ENCODE results near the gene CTSF.

The CTSF gene

DNA sequence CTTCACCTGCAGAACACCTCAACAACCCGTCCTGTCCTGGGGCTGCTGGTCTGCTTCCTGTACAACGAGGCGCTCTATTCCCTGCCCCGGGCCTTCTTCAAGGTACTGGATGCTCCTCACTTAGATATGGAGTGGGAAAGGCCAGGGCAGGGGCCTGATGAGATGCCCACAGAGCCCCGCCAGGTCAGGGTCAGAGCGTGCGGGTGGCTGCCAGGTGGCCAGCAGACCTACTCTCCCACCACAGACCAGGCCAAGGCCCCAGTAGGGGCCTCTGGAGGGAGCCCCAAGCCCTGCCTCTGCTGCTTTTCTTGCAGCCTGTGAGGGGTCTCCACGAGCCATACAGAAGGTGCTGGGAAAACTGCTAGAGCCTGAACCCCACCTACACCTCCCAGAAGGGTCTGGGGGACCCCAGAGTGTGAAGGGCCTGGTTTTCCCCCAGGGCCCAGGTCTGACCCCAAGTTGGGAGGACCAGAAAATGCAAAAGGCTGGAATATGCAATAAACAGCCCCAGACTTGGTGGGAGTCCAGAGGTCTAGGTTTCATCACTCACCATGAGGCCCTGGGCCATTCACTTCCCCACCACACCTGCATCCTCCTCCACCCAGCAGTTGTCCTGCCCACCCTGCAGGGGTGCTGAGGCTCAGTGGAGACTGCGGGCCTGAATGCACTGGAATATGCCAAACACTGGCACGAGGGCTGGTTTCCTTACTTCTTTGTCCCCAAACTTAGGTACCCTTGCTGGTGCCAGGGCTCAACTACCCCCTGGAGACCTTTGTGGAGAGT is 37.3 kb downstream of the CTSF start:
- DNase-seq = no peak

GRCh38 chr11:66529655-66530054 is 38.8 kb downstream of the CTSF start:
- DNase-seq = no peak

DNA sequence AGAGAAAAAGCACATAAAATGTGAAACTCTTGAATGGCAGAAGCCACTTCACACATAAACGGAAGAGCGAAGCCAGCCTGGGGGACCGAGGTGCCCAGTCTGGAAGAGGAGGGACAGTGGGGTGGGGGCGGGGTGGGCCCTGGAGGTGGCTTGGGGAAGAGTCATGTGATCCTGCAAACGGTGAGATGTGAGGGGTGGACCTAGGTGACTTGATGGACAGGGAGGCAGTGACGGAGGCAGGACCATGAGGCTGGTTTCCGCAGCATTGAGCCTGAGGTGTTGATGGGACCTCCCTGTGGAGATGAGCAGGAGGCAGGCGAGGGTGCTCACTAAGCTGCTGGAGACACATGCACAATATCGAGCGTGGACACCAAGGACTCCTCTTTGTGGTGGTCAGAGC is 39.3 kb downstream of the CTSF start:
- no peak for DNase-seq

DNA sequence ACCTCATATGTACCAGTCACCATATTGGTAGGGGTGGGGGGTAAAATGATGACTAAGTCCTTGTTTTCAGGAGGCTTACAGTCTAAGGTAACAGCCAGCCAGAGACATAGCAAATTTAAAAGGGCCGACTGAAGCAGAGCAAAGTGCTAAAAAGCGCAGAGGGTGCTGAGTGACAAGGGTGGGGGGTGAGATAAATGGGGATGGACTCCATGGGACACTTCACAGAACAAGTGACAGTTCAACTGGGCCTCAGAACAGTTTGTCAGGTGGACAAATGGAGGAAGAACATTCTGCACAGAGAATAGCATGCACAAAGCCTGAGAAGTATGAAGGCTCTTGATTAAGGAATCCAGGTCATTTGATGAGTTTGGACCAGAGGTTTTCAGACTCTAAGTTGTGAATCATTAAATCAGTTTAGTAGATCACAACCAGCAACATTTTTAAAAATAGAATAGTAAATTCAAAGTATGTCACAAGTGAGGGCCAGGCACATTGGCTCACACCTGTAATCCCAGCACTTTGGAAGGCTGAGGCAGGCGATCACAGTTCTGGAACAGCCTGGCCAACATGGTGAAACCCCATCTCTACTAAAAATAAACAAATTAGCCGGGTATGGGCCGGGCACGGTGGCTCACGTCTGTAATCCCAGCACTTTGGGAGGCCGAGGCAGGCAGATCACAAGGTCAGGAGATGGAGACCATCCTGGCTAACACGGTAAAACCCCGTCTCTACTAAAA is 43.9 kb downstream of the CTSF start:
- no peak for DNase-seq

DNA sequence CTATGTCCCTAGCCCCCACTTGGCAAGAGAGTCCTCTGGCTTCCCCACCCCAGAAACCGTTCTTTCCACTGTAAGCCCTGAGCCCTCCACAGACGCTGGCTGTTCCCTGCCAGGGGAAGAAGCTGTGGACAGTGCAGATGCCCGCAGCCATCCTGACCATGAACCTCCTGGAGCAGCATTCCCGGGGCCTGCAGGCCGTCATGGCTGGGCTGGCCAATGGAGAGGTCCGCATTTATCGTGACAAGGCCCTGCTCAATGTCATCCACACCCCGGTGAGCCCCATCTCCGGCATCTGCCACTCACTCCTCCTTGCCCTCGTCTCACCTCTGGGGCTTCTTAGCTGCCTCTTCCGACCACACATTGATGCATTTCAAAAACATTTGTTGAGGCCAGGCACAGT is 44.8 kb downstream of the CTSF start:
- no peak for DNase-seq
